Measurements from ENCODE around the gene PATJ. TPM values are rescaled to one million over a fixed set of nuclear protein-coding genes. Genes with fewer than 3 reads are reported as not detected.
"Not testable (repeated sequence)": the region's sequence is repeated elsewhere in the genome, so short reads cannot be mapped to it uniquely, and the experiment has no call there.

PATJ gene
- total and polyA plus RNA-seq, 8 donors: 9.1 to 195 (median 68.0) TPM

DNA sequence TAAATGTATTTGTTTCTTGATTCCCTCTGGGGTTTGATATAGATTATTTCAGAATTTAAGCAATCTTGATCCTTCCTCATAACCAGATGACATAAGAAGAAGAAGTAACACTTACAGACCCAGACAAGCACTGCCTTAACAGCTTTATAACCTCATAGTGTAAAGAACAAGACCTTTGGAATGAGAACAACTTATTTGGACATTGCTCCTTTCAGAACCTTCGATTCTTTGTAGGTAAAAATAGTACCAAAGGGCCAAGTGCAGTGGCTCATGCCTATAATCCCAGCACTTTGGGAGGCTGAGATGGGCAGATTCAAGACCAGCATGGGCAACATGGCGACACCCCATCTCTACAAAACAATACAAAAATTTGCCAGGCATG, 32.4 kb upstream of the PATJ start:
- Histone ChIP-seq H3K9me3 (no peaks in the 10 kb centered on the region), H3K36me3 (peaks cover 19 to 67% (median 52%) of the 10 kb centered on the region in 4 donors), H3K4me3 (no peak overlapping the region), H3K27me3 (no peaks in the 10 kb centered on the region), H3K27ac (no peak overlapping the region), H3K4me1 (peaks cover 0 to 22% (median 8%) of the 10 kb centered on the region in 4 donors)
- WGBS, 5 donors: 80 to 96% (median 90%) methylated on average over 2 of the region's 2 CpGs
- no peak for DNase-seq
- TF ChIP-seq EP300 (IDR thresholded peaks at IDR 0.05) (no peak), POLR2AphosphoS5 (IDR thresholded peaks at IDR 0.05) (no peak), POLR2A (IDR thresholded peaks at IDR 0.05) (no peak)
- TF ChIP-seq, protein P1, sequence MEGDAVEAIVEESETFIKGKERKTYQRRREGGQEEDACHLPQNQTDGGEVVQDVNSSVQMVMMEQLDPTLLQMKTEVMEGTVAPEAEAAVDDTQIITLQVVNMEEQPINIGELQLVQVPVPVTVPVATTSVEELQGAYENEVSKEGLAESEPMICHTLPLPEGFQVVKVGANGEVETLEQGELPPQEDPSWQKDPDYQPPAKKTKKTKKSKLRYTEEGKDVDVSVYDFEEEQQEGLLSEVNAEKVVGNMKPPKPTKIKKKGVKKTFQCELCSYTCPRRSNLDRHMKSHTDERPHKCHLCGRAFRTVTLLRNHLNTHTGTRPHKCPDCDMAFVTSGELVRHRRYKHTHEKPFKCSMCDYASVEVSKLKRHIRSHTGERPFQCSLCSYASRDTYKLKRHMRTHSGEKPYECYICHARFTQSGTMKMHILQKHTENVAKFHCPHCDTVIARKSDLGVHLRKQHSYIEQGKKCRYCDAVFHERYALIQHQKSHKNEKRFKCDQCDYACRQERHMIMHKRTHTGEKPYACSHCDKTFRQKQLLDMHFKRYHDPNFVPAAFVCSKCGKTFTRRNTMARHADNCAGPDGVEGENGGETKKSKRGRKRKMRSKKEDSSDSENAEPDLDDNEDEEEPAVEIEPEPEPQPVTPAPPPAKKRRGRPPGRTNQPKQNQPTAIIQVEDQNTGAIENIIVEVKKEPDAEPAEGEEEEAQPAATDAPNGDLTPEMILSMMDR (IDR thresholded peaks at IDR 0.05): no peak
- intact Hi-C loops (cut with DNase I; ENCODE audit: low total_unique reads): no loop called here

- peak in 1 of 2 donors; percentile 11 for DNase-seq
- Histone ChIP-seq H3K36me3 (peaks cover 17 to 54% (median 39%) of the 10 kb centered on the region in 4 donors), H3K4me1 (peaks cover 0 to 16% (median 3%) of the 10 kb centered on the region in 4 donors)
- H3K27ac ChIP-seq; H3K4me3 ChIP-seq; H3K9me3 ChIP-seq; H3K27me3 ChIP-seq; intact Hi-C loops (cut with DNase I; ENCODE audit: low total_unique reads): not testable (repeated sequence)
- 71 to 88% (median 80%) methylated on average over 4 of the region's 4 CpGs for whole genome bisulfite sequencing, 5 donors
Observed at GRCh38 chr1:61711257-61711656, 31.0 kb upstream of the PATJ start.

GRCh38 chr1:61711969-61712368, 30.3 kb upstream of the PATJ start:
- Histone ChIP-seq H3K36me3 (peaks cover 10 to 50% (median 34%) of the 10 kb centered on the region in 4 donors), H3K4me3 (no peak overlapping the region), H3K4me1 (peaks cover 0 to 16% (median 3%) of the 10 kb centered on the region in 4 donors), H3K9me3 (no peaks in the 10 kb centered on the region), H3K27me3 (no peaks in the 10 kb centered on the region), H3K27ac (no peak overlapping the region)
- intact Hi-C loops (cut with DNase I; ENCODE audit: low total_unique reads): no loop called here
- no peak for DNase-seq
- TF ChIP-seq EP300 (IDR thresholded peaks at IDR 0.05): no peak
- no peak for TF ChIP-seq POLR2A (IDR thresholded peaks at IDR 0.05)
- no peak for TF ChIP-seq POLR2AphosphoS5 (IDR thresholded peaks at IDR 0.05)
- TF ChIP-seq, protein P1 (IDR thresholded peaks at IDR 0.05): no peak

GRCh38 chr1:61718996-61719663, 23.1 kb upstream of the PATJ start:
- H3K27ac ChIP-seq; intact Hi-C loops (cut with DNase I; ENCODE audit: low total_unique reads); H3K27me3 ChIP-seq; H3K9me3 ChIP-seq; H3K4me3 ChIP-seq; DNase-seq: not testable (repeated sequence)
- Histone ChIP-seq H3K36me3 (peaks cover 0 to 44% (median 32%) of the 10 kb centered on the region in 4 donors), H3K4me1 (peaks cover 5 to 31% (median 15%) of the 10 kb centered on the region in 4 donors)
- whole genome bisulfite sequencing, 5 donors: 93 to 97% (median 95%) methylated on average over 8 of the region's 8 CpGs

DNA sequence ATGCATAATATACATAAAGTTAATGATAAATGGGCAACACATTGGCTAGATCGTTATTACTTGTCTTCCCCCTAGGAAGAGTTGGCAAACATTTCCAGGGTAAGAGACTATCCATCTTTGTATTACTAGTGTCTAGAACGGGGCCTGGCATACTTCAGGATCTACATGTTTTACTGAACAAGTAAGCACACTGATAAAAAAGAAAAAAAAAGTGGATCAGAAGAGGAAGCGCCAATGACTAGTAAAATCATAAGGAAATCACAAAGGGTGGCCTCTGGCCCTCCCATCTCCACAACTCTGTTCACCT, 17.8 kb upstream of the PATJ start:
- H3K36me3 ChIP-seq: peaks cover 0 to 23% (median 14%) of the 10 kb centered on the region in 4 donors
- H3K27ac ChIP-seq: peak overlapping the region; percentile 90 to 94 (median 91)
- TF ChIP-seq, protein P1 (IDR thresholded peaks at IDR 0.05): no peak
- TF ChIP-seq EP300 (IDR thresholded peaks at IDR 0.05): no peak
- TF ChIP-seq POLR2A (IDR thresholded peaks at IDR 0.05): no peak
- TF ChIP-seq POLR2AphosphoS5 (IDR thresholded peaks at IDR 0.05): no peak
- peaks cover 7 to 37% (median 21%) of the 10 kb centered on the region in 4 donors for H3K4me1 ChIP-seq
- no peaks in the 10 kb centered on the region for H3K27me3 ChIP-seq
- H3K4me3 ChIP-seq: peak overlapping the region; percentile 64 to 86 (median 80)
- 1 to 3% (median 2%) methylated on average over 3 of the region's 3 CpGs for WGBS, 5 donors
- intact Hi-C loops (cut with DNase I; ENCODE audit: low total_unique reads): no loop called here
- no peaks in the 10 kb centered on the region for H3K9me3 ChIP-seq
- peak in 1 of 2 donors; percentile 30 for DNase-seq

All from stomach (tissue), 9 donors.